ENCODE measurements around the gene ATP1B3. TPM values are rescaled to one million over a fixed set of nuclear protein-coding genes. Genes with fewer than 3 reads are reported as not detected.

The ATP1B3 gene
- total RNA-seq, 1 experiment from 2014 or later: 250 TPM

DNA sequence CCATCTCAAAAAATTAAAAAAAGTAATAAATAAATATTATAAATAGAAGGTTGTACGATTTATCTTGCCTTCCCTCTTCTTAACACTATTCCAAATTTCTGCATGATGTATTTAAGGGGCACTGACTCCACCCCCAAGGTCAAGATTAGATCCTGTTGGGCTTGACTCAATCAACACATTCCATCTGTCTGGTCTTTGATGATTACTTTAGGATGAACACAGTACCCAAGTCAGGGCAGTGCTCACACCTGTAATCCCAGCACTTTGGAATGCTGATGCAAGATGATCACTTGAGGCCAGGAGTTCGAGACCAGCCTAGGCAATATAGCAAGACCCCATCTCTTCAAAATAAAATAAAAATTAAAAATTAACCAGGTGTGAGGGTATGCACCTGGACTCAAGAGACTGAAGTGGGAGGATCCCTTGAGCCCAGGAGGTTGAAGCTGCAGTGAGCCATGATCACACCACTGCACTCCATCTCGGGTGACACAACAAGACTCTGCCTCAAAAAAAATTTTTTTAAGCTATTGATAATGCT lies 14.1 kb upstream of the ATP1B3 start:
- Histone ChIP-seq H3K9me3 (ENCODE audit: control insufficient read depth, low read depth, low read length) (no peaks in the 10 kb centered on the region), H3K79me2 (ENCODE audit: insufficient read depth, low read length) (no peaks in the 10 kb centered on the region), H3T11ph (ENCODE audit: low read length) (no peak overlapping the region), H2BK5ac (ENCODE audit: insufficient read length, low read length) (no peak overlapping the region), H3K18ac (ENCODE audit: insufficient read length, low read depth, low read length) (no peak overlapping the region), H3K23me2 (ENCODE audit: insufficient read length, low read depth, low read length, poor library complexity, severe bottlenecking) (no peaks in the 10 kb centered on the region), H4K5ac (ENCODE audit: insufficient read length, low read depth, low read length) (no peak overlapping the region), H2AFZ (ENCODE audit: low read length) (no peak overlapping the region), H3K9ac (ENCODE audit: extremely low read depth, insufficient read length, low read length) (no peak overlapping the region), H2BK20ac (ENCODE audit: low read depth, low read length, poor library complexity, severe bottlenecking) (no peak overlapping the region), H3K23ac (ENCODE audit: insufficient read length, low read depth, low read length) (no peak overlapping the region), H2BK120ac (ENCODE audit: low read depth, low read length, poor library complexity, severe bottlenecking) (no peak overlapping the region), H2BK15ac (ENCODE audit: low read depth, low read length) (no peak overlapping the region), H4K8ac (replicated peaks; ENCODE audit: insufficient read length, low read depth, low read length) (no peak overlapping the region), H3K4ac (ENCODE audit: low read depth, low read length) (no peak overlapping the region), H3K27ac (ENCODE audit: insufficient read length, low read depth, low read length) (no peak overlapping the region), H3K4me1 (ENCODE audit: insufficient read depth, low read length) (no peaks in the 10 kb centered on the region), H3K79me1 (ENCODE audit: insufficient read depth, low read depth, low read length, poor library complexity, severe bottlenecking) (no peaks in the 10 kb centered on the region), H3K27me3 (ENCODE audit: insufficient read depth, low read length) (no peaks in the 10 kb centered on the region), H4K20me1 (ENCODE audit: control insufficient read depth, insufficient read depth, insufficient read length) (no peaks in the 10 kb centered on the region), H3K4me2 (ENCODE audit: insufficient read depth, insufficient read length, low read length) (no peak overlapping the region), H3K56ac (ENCODE audit: insufficient read length, low read depth, low read length) (no peak overlapping the region), H2AK5ac (ENCODE audit: insufficient read length, low read length) (no peak overlapping the region), H4K91ac (ENCODE audit: insufficient read length, low read depth, low read length) (no peak overlapping the region), H3K14ac (ENCODE audit: insufficient read depth, low read length) (no peak overlapping the region), H2BK12ac (ENCODE audit: insufficient read length, low read depth, low read length) (no peak overlapping the region)
- TF ChIP-seq, protein P1, sequence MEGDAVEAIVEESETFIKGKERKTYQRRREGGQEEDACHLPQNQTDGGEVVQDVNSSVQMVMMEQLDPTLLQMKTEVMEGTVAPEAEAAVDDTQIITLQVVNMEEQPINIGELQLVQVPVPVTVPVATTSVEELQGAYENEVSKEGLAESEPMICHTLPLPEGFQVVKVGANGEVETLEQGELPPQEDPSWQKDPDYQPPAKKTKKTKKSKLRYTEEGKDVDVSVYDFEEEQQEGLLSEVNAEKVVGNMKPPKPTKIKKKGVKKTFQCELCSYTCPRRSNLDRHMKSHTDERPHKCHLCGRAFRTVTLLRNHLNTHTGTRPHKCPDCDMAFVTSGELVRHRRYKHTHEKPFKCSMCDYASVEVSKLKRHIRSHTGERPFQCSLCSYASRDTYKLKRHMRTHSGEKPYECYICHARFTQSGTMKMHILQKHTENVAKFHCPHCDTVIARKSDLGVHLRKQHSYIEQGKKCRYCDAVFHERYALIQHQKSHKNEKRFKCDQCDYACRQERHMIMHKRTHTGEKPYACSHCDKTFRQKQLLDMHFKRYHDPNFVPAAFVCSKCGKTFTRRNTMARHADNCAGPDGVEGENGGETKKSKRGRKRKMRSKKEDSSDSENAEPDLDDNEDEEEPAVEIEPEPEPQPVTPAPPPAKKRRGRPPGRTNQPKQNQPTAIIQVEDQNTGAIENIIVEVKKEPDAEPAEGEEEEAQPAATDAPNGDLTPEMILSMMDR (conservative IDR thresholded peaks at IDR 0.05): no peak
- no peaks in the 10 kb centered on the region for H3K27me3 Mint-ChIP-seq (ENCODE audit: low read depth)
- DNase-seq: no peak
- WGBS (ENCODE audit: extremely low coverage, insufficient read length, low lambda C conversion rate): no CpG with 5 or more reads among the region's 3 CpGs
- no peak overlapping the region for H3K27ac Mint-ChIP-seq
- H3K9me3 Mint-ChIP-seq: no peaks in the 10 kb centered on the region
- H3K4me3 Mint-ChIP-seq: no peak overlapping the region
- no peaks in the 10 kb centered on the region for H3K36me3 Mint-ChIP-seq (ENCODE audit: insufficient read depth in 1 of 3, low read depth in 3 of 3)
- peaks cover 3 to 12% of the 10 kb centered on the region in 2 experiments; a peak in 2 of 4 replicates for H3K4me1 Mint-ChIP-seq

Measured in H9 (cell line).